HFF-Myc (cell line): ENCODE results near the gene GRK4.
"Not testable (repeated sequence)": the region's sequence is repeated elsewhere in the genome, so short reads cannot be mapped to it uniquely, and the experiment has no call there.

Experiments
- DNase-seq: peaks from one replicate; pipeline ENCODE4 v3.0.0-alpha.2; 2011; ENCODE audit warnings: low read depth; ENCODE audit errors: extremely low read depth
- H3K4me3 ChIP-seq: replicated peaks from 2 replicates; pipeline ENCODE4 v1.5.1; 2011; ENCODE audit warnings: low read depth, mild to moderate bottlenecking, control low read depth, low read length
- TF ChIP-seq, protein P1 (sequence below): IDR thresholded peaks from 2 replicates; pipeline ENCODE4 v1.5.1; 2012; ENCODE audit warnings: mild to moderate bottlenecking, low read depth, low read length, control low read depth; ENCODE audit errors: missing control alignments

The GRK4 gene

DNA sequence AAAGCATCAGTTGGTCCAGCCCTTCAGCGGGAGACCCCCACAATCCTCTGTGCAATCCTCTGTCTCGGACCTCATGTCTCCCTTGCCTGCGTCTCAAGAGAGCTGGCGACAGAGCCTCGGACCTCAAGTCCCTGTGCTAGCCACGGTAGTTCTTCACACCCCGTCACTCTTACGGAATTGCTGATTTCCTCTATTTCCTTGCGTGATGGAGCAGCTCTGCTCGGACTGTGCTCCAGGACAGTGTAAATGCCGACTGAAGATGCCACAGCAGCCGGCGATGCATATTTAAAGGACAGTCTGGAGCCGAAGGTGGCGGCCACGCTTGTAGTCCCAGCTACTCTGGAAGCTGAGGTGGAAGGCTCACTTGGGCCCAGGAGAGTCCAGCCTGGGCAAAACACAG lies 1.9 kb downstream of the GRK4 start:
- H3K4me3 ChIP-seq = no peak overlapping the region
- TF ChIP-seq, protein P1, sequence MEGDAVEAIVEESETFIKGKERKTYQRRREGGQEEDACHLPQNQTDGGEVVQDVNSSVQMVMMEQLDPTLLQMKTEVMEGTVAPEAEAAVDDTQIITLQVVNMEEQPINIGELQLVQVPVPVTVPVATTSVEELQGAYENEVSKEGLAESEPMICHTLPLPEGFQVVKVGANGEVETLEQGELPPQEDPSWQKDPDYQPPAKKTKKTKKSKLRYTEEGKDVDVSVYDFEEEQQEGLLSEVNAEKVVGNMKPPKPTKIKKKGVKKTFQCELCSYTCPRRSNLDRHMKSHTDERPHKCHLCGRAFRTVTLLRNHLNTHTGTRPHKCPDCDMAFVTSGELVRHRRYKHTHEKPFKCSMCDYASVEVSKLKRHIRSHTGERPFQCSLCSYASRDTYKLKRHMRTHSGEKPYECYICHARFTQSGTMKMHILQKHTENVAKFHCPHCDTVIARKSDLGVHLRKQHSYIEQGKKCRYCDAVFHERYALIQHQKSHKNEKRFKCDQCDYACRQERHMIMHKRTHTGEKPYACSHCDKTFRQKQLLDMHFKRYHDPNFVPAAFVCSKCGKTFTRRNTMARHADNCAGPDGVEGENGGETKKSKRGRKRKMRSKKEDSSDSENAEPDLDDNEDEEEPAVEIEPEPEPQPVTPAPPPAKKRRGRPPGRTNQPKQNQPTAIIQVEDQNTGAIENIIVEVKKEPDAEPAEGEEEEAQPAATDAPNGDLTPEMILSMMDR = no peak
- DNase-seq = no peak

DNA sequence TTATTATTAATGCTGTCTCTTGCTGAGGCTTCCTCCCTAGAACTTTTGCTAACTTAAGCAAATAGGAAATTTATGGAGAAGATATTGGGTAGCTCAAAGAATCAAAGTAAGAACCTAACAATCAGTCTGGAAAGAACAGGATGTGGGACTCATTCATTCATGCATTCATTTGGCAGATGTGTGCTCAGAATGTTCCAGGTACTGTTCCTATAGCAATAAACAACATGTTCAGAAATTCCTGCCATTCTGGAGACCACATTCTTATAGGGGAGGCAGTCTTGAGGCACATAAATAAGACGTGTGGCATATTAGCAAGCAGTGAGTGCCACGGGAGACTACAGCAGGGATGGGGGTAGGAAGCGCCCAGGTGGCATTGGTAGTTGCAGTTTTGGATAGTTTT lies 5.0 kb downstream of the GRK4 start:
- no peak for DNase-seq
- H3K4me3 ChIP-seq = no peak overlapping the region
- TF ChIP-seq, protein P1 = no peak

DNA sequence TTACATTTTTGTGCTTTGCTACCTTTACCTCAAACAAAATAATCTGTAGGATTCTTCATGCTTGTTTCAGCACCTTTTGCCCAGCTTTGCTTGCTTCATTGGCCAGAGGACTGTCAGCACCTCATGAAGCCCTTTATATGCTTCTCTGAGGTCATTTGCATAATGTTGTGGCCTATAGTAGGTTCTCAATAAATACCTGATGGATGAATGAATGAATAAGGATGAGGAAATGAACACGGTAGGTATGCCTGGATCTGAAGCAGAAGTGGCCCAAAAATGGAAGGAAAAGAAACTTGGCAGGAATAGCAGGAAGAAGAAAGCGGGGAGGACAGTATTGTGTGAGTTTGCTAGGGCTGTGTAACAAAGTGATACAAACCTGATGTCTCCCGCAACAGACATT lies 7.9 kb downstream of the GRK4 start:
- DNase-seq = no peak
- TF ChIP-seq, protein P1 = no peak
- H3K4me3 ChIP-seq = no peak overlapping the region

DNA sequence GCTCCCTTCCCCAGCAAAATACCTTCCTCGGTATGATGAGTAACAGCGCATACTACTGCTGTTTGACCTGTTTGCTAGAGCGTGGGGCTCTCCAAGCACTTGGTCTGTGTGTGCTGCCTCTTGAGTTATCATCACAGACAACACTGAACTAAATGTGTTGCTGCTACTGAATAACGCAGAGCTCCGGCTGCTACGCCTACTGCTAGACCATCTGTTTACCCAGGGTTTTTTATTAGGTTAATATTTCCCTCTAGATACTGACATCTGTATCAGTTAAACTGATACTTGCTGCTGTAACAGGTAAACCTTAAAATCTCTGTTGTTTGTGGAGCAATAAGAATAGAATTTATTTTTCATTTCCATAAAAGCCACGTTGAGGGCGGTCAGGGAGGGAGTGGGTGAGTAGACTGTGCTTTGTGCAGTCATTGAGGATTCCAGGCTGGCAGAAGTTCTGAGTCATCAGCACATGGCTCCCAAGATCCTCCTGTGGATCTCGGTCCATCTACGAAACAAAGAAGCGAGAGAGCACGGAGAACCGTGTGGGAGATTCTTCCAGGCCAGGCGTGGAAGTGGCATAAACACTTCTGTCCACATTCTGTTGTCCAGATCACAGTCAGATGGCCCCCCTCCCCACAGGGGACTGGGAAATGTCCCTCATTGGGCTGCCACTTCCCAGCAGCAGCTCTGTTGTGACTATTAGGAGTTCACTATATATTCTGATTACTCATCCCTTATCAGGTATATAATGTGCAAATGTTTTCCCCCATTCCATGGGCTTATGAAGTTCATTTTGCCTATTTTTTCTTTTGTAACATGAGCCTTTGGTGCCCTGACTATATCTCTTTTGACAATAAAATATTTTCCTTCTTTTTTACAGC lies 14.1 kb downstream of the GRK4 start:
- DNase-seq = peak; percentile 31
- H3K4me3 ChIP-seq = no peak overlapping the region
- TF ChIP-seq, protein P1 = no peak

DNA sequence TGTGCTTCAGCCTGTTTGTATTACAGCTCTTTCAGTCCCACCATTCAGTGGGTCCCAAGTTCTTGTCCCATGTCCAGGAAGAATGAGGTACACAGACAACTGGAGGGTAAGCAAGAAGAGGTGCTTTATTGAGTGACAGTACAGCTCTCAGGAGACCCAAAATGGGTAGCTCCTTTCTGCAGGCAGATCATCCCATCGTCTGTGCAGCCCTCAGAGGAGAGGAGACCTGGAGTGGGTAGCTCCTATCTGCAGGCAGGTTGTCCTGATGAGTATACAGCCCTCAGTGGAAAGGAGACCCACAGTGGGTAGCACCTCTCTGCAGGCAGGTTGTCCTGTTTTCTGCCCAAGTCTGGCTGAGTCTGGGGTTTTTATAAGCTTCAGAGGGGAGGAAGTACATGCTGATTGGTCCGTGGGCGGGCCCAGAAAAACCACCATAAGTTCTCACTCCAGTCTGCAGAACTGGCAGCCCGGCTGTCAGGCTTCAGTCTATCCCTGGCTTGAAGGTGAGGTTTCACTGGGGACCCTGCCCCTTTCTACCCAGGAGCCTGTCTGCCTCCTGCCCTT lies 18.0 kb downstream of the GRK4 start:
- TF ChIP-seq, protein P1 = no peak
- no peak overlapping the region for H3K4me3 ChIP-seq
- DNase-seq = no peak

DNA sequence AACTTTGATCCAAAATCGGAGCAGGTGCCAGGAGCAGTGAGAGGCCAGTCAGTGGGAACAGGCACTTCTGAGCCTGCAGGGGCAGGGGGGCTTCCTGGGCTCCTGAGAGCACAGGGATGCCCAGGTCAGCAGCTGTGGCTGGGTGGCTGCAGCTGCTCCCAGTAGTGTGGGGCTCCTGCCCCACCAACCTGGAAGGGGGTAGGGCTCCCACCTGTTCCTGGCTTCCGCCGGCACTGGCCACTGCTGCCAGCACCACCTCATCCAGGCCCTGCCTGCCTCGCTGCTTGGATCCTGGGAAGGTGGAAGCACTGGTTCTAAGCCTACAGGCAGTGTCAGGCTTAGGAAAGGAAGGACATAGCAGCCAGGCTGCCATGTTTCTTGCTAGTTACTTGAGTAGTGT lies 18.6 kb downstream of the GRK4 start:
- no peak overlapping the region for H3K4me3 ChIP-seq
- TF ChIP-seq, protein P1 = no peak
- no peak for DNase-seq

DNA sequence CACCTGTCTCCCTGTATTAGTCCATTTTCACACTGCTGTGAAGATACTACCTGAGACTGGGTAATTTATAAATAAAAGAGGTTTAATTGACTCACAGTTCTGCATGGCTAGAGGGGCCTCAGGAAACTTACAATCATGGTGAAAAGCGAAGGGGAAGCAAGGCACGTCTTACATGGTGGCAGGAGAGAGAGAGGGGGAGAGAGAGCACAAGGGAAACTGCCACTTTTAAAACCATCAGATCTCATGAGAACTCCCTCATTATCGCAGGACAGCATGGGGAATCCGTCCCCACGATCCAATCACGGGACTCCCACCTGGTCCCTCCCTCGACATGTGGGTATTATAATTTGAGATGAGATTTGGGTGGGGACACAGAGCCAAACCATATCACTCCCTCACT lies 20.3 kb downstream of the GRK4 start:
- DNase-seq, H3K4me3 ChIP-seq: not testable (repeated sequence)
